Endothelial cell of umbilical vein (primary cell): ENCODE results near the gene HEATR5B.

Experiments
- CTCF ChIP-seq, 2 donors: IDR thresholded peaks; 1 replicate in 1 of 2; 2 replicates in 1 of 2; pipeline ENCODE4 v1.5.1; 2011; ENCODE audit warnings: low read length in 2 of 2, mild to moderate bottlenecking in 2 of 2, moderate library complexity in 2 of 2, control low read depth in 1 of 2, inconsistent platforms in 1 of 2, low read depth in 1 of 2; ENCODE audit not compliant: insufficient read depth in 1 of 2; ENCODE audit errors: extremely low read depth in 1 of 2
- EZH2 ChIP-seq: IDR thresholded peaks from 2 replicates; pipeline ENCODE4 v1.6.1; 2012; ENCODE audit warnings: borderline replicate concordance, low read depth, mild to moderate bottlenecking, moderate library complexity, low read length, inconsistent platforms; ENCODE audit not compliant: severe bottlenecking
- FOS ChIP-seq: IDR thresholded peaks from 2 replicates; pipeline ENCODE4 v1.6.1; 2011; ENCODE audit warnings: mild to moderate bottlenecking, low read length, moderate library complexity, borderline replicate concordance; ENCODE audit not compliant: insufficient read depth
- GATA2 ChIP-seq: IDR thresholded peaks from 2 replicates; pipeline ENCODE4 v1.7.0; 2011; ENCODE audit warnings: low read depth, mild to moderate bottlenecking, moderate library complexity, mixed read lengths, low read length; ENCODE audit not compliant: insufficient read length, insufficient read depth
- JUN ChIP-seq: IDR thresholded peaks from 2 replicates; pipeline ENCODE4 v1.6.1; 2011; ENCODE audit warnings: borderline replicate concordance, low read depth; ENCODE audit not compliant: insufficient read length, insufficient read depth
- MYC ChIP-seq: IDR thresholded peaks from one replicate; pipeline ENCODE4 v1.6.1; 2011; ENCODE audit warnings: mild to moderate bottlenecking, low read depth, low read length
- POLR2A ChIP-seq: IDR thresholded peaks from 2 replicates; pipeline ENCODE4 v1.6.1; 2012; ENCODE audit warnings: low read depth, mild to moderate bottlenecking, control low read depth, low read length
- POLR2AphosphoS5 ChIP-seq: IDR thresholded peaks from 2 replicates; pipeline ENCODE4 v1.6.1; 2012; ENCODE audit warnings: low read depth, mild to moderate bottlenecking, control low read depth, low read length, moderate library complexity; ENCODE audit not compliant: insufficient read depth

- TF ChIP-seq CTCF (IDR thresholded peaks at IDR 0.05; ENCODE audit: extremely low read depth in 1 of 2, insufficient read depth in 1 of 2, low read depth in 1 of 2, low read length in 2 of 2): peak; percentile 42 to 44
- TF ChIP-seq POLR2AphosphoS5: no peak
- no peak for TF ChIP-seq EZH2
- TF ChIP-seq POLR2A: no peak
- TF ChIP-seq JUN: no peak
- no peak for TF ChIP-seq MYC
- TF ChIP-seq FOS: no peak
- TF ChIP-seq GATA2: no peak
Observed at GRCh38 chr2:37005118-37005868, 78.9 kb downstream of the HEATR5B start.
